OCI-M2 (cell line): ENCODE measurements around the gene ZBED1.
"Not testable (repeated sequence)": the region's sequence is repeated elsewhere in the genome, so short reads cannot be mapped to it uniquely, and the experiment has no call there.

ENCODE experiments used
- DNase-seq: peaks from one replicate; lab custom pipeline; 2025; ENCODE audit not compliant: unreplicated experiment; lab: John Stamatoyannopoulos, UW

Gene ZBED1

DNA sequence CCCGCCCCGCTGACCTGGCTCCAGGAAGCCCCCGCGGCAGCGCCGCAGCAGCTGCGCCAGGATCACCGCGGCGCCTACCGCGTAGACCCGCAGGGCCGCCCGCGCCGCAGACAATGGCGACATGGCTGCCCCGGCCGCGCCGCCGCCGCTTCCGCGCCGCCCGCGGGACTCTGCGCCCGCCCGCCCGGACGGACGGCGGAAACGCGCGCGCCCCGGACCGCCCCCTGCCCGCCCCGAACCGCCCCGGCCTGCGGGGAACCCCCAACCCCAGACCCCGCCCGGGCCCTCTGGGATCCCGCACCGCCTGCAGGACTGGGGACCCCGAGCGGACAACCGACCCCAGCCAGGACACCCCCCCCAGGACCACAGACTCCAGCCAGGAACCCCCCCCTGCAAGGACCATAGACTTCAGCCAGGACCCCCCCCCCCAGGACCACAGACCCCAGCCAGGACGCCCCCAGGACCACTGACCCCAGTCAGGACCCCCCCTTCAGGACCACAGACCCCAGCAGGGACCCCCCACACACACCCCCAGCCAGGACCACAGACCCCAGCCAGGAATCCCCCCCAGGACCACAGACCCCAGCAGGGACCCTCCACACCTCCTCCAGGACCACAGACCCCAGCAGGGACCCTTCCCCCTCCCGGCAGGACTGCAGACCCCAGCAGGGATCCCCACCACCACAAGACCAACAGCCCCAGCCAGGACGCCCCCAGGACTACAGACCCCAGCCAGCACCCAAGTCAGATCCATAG, at the start of gene ZBED1, which contains the start of gene DHRSX:
Gene ZBED1, minus strand, starts transcription at position 174 of the 756 bp plus-strand sequence. CDS start 10,257 bp downstream, outside the sequence.
Gene DHRSX, minus strand, starts transcription at position 174 of the 756 bp plus-strand sequence. Its CDS starts 51 bp downstream, at position 123.
- DNase-seq, result no peak

DNA sequence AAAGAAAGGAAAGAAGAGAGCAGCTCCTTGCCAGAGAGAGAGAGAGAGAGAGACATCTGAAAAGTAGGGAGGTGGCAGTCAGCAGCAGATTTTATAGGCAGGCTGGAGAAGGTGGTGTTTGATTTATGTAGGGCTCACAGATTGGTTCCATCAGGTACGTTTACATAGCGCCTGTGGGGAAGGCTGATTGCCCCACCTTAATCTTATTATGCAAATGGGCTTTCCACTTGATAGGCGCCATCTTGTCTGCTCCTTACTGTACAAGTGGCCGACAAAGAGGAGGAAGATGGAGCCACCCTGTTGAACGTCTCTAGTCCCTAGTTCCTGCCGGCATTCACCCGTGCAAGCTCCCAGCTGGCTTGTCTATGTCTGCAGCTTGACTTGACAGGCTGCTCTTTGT, 49.1 kb upstream of the ZBED1 start:
- no peak for DNase-seq

DNA sequence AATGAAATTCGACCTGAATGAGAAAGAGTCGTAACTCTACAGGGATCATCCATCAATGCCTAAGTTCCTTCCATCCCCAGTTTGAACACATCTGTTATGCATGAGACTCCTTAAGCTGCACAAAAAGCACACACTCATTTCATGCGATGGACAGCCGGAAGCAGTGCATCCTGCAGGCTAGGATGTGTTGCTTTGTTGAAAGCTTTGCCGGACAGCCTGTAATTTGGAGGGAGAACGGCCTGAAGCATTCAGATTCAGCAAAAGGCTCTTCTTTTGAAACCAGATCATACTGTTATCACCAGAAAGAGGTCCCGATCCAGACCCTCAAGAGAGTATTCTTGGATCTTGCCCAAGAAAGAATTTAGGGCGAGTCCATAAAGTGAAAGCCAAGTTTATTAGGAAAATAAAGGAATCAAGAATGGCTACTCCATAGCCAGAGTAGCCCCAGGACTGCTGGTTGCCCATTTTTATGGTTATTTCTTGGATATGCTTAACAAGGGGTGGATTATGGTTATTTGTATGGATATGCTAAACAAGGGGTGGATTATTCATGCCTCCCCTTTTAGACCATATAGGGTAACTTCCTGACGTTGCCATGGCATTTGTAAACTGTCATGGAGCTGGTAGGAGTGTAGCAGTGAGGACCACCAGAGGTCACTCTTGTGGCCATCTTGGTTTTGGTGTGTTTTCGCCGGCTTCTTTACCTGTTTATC, 48.1 kb upstream of the ZBED1 start:
- DNase-seq, result no peak

DNA sequence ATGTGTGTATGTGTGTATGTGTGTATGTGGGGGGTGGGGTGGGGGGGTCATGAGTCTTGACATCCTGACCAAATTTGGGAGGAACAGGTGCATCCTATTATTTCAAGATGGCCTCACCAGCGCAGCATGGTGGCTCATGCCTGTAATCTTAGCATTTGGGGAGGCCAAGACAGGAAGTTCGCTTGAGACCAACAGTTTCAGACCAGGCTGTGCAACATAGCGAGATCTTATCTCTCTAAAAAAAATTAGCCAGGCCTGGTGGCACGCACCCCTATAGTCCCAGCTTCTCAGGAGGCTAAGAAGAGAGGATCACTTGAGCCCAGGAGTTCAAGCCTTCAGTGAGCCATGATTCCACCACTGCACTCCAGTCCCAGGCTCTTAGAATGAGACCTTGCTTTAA, 47.0 kb upstream of the ZBED1 start:
- no peak for DNase-seq

DNA sequence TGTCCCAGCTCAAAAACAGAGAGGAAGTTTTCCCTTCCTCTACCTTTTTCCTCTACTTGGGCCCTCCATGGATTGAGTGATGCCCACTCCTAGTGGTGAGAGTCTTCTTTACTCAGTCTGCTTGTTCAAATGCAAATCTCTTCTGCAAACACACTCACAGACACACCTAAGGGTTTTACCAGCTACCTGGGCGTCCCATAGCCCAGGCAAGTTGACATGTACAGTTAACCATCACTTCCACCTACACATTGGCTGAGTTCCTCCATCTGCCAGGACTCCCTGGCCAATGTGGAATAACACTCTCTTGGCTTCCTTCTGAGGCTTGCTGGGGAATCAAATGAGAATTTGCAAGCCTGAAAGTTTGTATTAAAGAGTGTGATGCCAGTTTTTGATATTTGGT, 45.7 kb upstream of the ZBED1 start:
- no peak for DNase-seq

DNA sequence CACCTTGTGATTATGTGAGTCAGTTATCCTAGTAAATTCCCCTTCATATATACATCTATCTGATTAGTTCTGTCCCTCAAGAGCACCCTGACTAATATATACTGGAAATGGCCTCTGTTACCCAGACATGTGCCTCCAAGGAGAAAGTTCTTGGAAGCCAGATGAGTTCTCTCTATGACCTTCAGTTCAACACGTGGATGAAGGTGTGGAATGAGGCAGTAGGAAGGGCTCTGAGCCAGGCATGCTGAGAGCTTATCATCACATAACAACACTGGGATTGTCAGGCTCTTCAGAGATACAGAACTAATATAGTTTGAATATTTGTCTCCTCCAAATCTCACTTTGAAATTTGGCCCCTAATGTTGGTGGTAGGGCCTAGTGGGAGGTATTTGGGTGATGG, 44.4 kb upstream of the ZBED1 start:
- DNase-seq, result no peak

DNA sequence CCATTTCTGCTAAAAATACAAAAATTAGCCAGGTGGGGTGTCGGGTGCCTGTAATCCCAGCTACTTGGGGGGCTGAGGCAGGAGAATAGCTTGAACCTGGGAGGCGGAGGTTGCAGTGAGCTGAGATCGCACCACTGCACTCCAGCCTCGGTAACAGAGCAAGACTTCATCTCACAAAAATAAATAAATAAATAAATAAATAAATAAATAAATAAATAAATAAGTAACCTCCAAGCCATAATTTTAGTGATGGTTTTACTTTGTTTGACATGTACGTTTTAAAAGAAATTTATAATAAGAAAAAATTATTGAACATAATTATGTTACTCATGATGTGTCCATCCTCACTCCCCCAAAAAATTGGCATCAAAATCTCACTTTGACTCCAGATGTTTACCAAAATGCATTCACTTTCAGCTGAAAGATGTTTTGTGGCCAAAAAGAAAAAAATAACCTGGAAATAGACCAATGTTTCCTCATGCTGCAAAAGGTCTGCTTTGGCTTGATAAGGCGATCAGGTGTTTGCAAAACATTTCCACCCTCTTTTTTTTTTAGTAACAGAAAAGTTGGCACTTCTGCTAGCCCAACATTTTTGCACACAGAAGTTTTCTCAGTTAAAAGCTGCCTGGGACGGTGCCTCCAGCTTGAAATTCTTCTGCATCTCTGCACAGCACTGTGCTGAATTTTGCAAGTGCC, 42.2 kb upstream of the ZBED1 start:
- DNase-seq, result no peak

DNA sequence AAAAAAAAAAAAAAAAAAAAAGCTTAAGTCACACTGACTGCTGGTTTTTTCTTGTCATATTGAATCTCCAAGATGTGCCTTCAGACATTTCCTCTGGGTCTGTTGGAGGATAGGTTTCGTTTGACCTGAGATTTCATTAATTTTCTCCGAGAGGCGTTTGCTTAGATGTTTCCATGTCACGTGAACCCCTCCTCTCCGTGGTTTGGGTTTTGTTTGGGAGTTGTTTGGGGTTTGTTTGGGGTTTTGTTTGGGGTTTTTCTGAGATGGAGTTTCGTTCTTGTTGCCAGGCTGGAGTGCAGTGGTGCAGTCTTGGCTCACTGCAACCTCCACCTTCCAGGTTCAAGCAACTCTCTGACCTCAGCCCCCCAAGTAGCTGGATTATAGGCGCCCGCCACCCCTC, 40.8 kb upstream of the ZBED1 start:
- DNase-seq, result no peak

DNA sequence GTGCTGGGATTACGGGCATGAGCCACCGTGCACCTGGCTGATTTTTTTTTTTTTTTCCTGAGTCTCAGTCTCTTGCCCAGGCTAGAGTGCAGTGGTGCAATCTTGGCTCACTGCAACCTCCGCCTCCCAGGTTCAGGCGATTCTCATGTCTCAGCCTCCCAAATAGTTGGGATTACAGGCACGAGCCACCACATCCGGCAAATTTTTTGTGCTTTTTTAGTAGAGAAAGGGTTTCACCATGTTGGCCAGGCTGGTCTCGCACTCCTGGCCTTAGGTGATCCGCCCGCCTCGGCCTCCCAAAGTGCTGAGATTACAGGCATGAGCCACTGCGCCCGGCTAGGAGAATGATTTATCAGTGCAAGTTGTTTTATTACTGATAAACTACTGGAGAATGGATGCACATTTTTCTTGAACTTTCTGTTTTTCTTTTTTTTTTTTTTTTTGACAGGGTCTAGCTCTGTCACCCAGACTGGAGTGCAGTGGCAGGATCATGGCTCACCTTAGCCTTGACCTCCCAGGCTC, 39.7 kb upstream of the ZBED1 start:
- no peak for DNase-seq

DNA sequence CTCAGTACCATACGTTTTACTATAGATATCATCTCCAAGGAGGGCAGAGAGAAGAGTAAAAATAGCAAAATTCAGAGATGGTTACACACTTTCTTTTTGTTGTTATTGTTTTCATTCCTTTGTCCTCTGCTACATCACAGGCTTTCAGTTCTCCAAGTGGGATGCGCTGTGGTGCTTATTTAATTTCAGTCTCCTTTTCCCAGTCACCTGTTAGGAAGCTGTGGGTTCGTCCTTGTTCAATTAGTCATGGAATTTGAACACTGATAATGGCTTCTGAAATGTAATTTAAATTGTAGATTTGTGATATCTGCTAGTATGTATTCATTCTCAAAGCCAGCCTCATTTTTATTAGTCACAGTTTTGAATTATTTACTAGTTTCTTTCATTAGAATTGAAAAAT, 38.8 kb upstream of the ZBED1 start:
- DNase-seq, result no peak

DNA sequence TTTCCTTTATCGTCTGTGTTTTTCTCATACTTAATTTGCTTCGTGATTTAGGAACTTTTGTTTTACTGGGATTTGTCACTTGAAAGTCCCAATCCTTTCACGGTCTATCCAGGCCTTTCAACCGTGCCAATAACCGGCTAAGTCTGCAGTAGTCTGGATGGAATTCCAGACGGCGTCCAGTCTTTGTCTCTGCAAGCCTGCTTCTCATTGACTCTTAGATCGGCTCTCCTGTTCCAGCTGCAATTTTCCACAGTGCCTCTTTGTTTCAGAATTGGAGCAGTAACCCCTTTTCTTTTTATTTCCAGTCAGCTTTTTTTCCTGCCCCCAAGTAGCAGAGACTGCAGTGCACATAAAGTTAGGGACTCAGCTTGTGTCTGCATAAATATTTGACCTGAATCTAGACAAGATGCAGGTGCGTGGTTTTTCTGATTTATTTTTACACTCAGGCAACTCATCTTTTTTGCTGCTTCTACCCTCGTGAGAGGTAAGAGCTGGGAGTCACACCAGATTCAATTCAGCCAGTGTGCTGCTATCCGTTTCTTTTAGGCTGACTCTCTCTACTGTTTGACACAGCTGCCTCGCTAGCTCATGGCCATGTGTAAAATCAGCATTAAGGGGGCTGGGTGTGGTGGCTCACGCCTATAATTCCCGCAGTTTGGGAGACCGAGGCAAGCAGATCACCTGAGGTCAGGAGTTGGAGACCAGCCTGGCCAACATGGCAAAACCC, 37.4 kb upstream of the ZBED1 start:
- DNase-seq, result no peak

DNA sequence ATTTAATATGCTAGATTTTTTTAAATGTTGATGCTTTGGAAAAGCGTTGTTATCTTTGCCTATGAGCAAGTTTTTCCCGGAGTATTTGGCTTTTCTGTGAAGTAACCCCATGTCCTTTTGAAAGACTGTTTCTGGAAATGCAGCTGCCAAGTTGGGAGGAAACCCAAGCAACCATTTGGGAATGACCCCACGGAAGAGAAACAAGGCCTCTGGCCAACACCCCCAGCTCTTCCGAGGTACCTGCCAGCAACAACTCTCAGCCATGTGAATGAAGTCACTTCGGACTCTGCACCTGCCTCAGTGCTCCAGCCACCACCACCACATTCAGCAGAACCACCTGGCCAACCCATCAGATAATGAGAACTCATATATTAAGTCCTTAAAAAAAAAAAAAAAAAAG, 36.2 kb upstream of the ZBED1 start:
- DNase-seq, result no peak

DNA sequence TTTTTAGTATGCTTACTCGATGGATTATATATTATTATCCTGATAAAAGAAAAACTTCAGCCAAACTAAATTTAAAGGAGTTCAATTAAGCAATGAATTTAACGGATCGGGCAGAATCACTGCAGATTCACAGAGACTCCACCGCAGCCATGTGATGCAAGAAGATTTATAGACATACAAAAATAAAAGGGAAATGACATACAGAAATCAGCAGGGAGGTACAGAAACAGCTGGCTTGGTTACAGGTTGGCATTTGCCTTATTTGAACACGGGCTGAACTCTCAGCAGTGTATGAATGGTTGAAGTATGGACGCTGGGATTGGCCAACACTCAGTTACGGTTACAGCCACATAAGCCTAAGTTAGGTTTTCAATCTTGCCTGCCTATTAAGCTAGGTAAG, 35.4 kb upstream of the ZBED1 start:
- DNase-seq, result no peak

DNA sequence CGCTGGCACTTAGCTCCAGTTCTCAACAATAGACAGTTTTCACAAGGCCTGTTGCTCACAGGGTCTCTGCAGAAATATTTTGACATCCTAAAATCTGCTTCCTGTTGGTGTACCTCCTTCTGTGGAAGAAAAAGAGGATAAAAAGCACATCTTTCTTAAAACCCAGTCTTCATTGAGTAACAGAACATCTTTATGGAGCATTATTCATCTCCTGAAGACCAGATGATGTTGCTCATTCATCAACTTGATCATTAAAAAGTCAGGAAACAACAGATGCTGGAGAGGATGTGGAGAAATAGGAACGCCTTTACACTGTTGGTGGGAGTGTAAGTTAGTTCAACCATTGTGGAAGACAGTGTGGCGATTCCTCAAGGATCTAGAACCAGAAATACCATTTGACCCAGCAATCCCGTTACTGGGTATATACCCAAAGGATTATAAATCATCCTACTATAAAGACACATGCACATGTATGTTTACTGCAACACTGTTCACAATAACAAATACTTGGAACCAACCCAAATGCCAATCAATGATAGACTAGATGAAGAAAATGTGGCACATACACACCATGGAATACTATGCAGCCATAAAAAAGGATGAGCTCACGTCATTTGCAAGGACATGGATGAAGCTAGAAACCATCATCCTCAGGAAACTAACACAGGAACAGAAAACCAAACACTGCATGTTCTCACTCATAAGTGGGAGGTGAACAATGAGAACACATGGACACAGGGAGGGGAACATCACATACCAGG, 33.7 kb upstream of the ZBED1 start:
- DNase-seq, result not testable (repeated sequence)

DNA sequence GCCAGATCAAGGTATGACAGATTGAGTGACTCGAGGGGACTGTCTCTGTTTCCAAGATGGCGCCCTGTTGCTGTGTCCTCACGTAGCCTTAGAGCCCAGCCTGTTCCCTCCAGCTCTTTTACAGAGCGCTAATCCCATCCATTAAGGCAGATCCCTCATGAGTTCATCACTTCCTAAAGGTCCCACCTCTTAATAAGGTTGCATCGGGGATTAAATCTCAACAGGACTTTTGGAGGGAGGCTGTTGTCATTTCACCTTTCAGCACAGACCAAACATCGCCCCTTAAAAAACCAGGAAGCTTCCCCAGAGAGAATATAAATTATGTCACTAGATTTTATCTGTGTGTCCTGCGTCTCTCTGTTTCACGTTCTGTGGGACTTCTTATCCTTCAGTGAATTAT, 32.6 kb upstream of the ZBED1 start:
- DNase-seq, result no peak

DNA sequence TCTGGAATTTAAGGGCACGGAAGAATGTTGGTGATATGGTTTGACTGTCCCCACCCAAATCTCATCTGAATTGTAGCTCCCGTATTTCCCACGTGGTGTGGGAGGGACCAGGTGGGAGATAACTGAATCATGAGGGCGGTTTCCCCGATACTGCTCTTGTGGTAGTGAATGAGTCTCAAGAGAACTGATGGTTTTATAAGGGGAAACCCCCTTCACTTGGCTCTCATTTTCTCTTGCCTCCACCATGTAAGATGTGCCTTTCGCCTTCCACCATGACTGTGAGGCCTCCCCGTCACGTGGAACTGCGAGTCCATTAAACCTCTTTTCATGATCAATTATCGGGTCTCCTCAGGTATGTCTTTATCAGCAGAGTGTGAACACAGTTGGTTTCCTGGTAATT, 25.6 kb upstream of the ZBED1 start:
- DNase-seq, result no peak

DNA sequence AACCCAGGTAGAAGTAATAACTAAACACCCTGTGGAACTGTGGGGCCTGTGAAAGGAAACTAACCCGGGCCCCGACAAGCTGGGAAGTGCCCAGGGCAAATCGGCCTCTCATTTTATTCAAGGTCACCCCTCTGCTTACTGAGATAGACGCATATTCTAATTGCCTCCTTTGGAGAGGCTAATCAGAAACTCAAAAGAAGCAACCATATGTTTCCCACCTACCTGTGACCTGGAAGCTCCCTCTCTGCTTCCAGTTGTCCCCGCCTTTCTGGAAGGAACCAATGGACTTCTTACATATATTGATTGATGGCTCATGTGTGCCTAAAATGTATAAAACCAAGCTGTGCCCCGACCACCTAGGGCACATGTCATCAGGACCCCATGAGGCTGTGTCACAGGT, 23.1 kb upstream of the ZBED1 start:
- no peak for DNase-seq

DNA sequence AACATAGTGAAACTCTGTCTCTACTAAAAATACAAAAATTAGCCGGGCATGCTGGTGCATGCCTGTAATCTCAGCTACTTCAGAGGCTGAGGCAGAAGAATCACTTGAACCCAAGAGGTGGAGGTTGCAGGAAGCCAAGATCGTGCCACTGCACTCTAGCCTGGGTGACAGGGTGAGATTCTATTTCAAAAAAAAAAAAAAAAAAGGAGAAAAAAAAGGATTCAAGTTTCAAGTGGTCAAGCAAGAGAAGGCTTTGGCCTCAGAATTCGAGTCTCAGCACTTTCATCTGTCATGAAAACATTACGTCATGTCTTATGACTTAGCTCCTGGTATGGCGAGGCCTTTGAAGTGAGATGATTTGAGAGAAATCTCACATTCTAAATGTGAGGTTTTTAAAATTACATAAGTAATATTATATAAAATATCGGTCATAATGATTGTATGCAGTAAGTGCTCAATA, 21.2 kb upstream of the ZBED1 start:
- DNase-seq, result no peak

DNA sequence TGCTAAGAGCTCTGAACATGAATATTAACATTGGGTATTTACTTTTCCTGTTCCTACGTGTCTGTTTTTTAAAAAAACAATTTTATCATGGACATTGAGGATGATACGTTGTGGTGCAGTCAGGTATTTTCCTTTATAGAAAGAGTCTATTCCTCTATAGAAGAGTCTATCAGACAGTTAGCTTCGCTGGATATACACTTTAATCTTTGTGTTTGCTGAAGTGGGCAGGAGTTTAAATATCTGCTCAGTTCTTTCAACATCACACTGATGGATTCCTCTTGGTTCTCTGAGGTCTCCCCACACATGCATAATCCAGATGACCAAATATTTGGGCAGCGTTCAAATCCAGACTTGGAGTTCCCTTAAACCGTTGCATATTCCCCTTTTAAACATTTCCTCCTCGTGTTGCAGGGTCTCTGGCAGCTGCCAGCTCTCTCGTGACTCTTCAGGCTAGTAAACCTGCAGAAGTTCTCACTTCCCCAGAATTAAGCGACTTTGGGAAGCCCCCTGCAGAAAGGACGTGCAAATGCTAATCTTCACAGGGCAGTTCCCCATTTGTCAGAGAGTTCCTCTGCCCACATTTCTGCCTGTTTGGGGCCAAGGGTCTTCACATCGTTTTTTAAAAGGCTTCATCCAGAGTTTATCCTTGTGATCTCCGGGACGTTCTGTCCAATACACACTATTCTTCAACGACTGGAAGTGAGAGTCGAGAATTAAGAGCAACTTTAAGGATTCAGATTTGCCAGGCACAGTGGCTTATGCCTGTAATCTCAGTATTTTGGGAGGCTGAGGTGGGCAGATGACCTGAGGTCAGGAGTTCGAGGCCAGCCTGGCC, 20.5 kb upstream of the ZBED1 start:
- no peak for DNase-seq
